ENCODE measurements around the gene KYNU.
"Not testable (repeated sequence)": the region's sequence is repeated elsewhere in the genome, so short reads cannot be mapped to it uniquely, and the experiment has no call there.

KYNU gene

GRCh38 chr2:143085125-143085784 is 207.8 kb downstream of the KYNU start:
- Histone ChIP-seq H3K27me3 (ENCODE audit: insufficient read depth, poor library complexity, severe bottlenecking) (no peaks in the 10 kb centered on the region), H3K9me3 (ENCODE audit: severe bottlenecking) (no peaks in the 10 kb centered on the region), H3K36me3 (ENCODE audit: low read depth) (no peaks in the 10 kb centered on the region), H3K27ac (ENCODE audit: poor library complexity, severe bottlenecking) (no peak overlapping the region), H3K4me1 (ENCODE audit: insufficient read depth, poor library complexity, severe bottlenecking) (peaks cover 5% of the 10 kb centered on the region), H3K4me3 (ENCODE audit: severe bottlenecking) (no peak overlapping the region)
- TF ChIP-seq CTCF (IDR thresholded peaks at IDR 0.05; ENCODE audit: poor library complexity, severe bottlenecking) = no peak
- ATAC-seq (ENCODE audit: low read depth) (no peak), DNase-seq (ENCODE audit: low spot score) (no peak)

GRCh38 chr2:143087033-143087432 is 209.6 kb downstream of the KYNU start:
- H3K36me3 ChIP-seq (ENCODE audit: low read depth) = no peaks in the 10 kb centered on the region
- no peak for DNase-seq (ENCODE audit: low spot score)
- no peak overlapping the region for H3K4me3 ChIP-seq (ENCODE audit: severe bottlenecking)
- H3K27ac ChIP-seq (ENCODE audit: poor library complexity, severe bottlenecking) = no peak overlapping the region
- no peak for TF ChIP-seq CTCF (IDR thresholded peaks at IDR 0.05; ENCODE audit: poor library complexity, severe bottlenecking)
- no peaks in the 10 kb centered on the region for H3K27me3 ChIP-seq (ENCODE audit: insufficient read depth, poor library complexity, severe bottlenecking)
- no peak for ATAC-seq (ENCODE audit: low read depth)
- H3K4me1 ChIP-seq (ENCODE audit: insufficient read depth, poor library complexity, severe bottlenecking) = peaks cover 5% of the 10 kb centered on the region
- H3K9me3 ChIP-seq (ENCODE audit: severe bottlenecking) = no peaks in the 10 kb centered on the region

- Histone ChIP-seq H3K36me3 (ENCODE audit: low read depth) (no peaks in the 10 kb centered on the region), H3K4me1 (ENCODE audit: insufficient read depth, poor library complexity, severe bottlenecking) (peaks cover 1% of the 10 kb centered on the region), H3K4me3 (ENCODE audit: severe bottlenecking) (no peak overlapping the region), H3K27ac (ENCODE audit: poor library complexity, severe bottlenecking) (no peak overlapping the region), H3K9me3 (ENCODE audit: severe bottlenecking) (no peaks in the 10 kb centered on the region), H3K27me3 (ENCODE audit: insufficient read depth, poor library complexity, severe bottlenecking) (no peaks in the 10 kb centered on the region)
- DNase-seq (ENCODE audit: low spot score) (no peak), ATAC-seq (ENCODE audit: low read depth) (no peak)
- TF ChIP-seq CTCF (IDR thresholded peaks at IDR 0.05; ENCODE audit: poor library complexity, severe bottlenecking) = no peak
Measured at GRCh38 chr2:143088388-143088787, 210.9 kb downstream of the KYNU start.

GRCh38 chr2:143089520-143089919 is 212.1 kb downstream of the KYNU start:
- not testable (repeated sequence) for H3K4me1 ChIP-seq (ENCODE audit: insufficient read depth, poor library complexity, severe bottlenecking); H3K27ac ChIP-seq (ENCODE audit: poor library complexity, severe bottlenecking); H3K4me3 ChIP-seq (ENCODE audit: severe bottlenecking); H3K9me3 ChIP-seq (ENCODE audit: severe bottlenecking); H3K27me3 ChIP-seq (ENCODE audit: insufficient read depth, poor library complexity, severe bottlenecking); ATAC-seq (ENCODE audit: low read depth); DNase-seq (ENCODE audit: low spot score); H3K36me3 ChIP-seq (ENCODE audit: low read depth)
